Measurements from ENCODE around the gene UNC13A.

GRCh38 chr19:17683078-17683477, 5.1 kb downstream of the UNC13A start:
- TF ChIP-seq HDAC6 (IDR thresholded peaks at IDR 0.05; ENCODE audit: low read depth, low read length) (no peak), CTCF (CRISPR knock-in tag; IDR thresholded peaks at IDR 0.05) (no peak), NCOR1 (IDR thresholded peaks at IDR 0.05; ENCODE audit: borderline replicate concordance, low read length) (no peak), RAD51 (IDR thresholded peaks at IDR 0.05; ENCODE audit: borderline replicate concordance) (no peak), IRF1 (CRISPR knock-in tag; IDR thresholded peaks at IDR 0.05; ENCODE audit: low read depth) (no peak), MNT (IDR thresholded peaks at IDR 0.05) (no peak), JUNB (CRISPR knock-in tag; IDR thresholded peaks at IDR 0.05; ENCODE audit: borderline replicate concordance) (no peak), PREB (CRISPR knock-in tag; IDR thresholded peaks at IDR 0.05) (no peak), JUN (CRISPR knock-in tag; IDR thresholded peaks at IDR 0.05) (no peak), CREB1 (IDR thresholded peaks at IDR 0.05) (no peak), CREB1 (CRISPR knock-in tag; IDR thresholded peaks at IDR 0.05) (no peak), MXI1 (IDR thresholded peaks at IDR 0.05; ENCODE audit: borderline replicate concordance, low read depth, low read length) (no peak), ATF4 (CRISPR knock-in tag; IDR thresholded peaks at IDR 0.05) (no peak), ZZZ3 (CRISPR knock-in tag; IDR thresholded peaks at IDR 0.05; ENCODE audit: borderline replicate concordance) (no peak), E2F1 (CRISPR knock-in tag; IDR thresholded peaks at IDR 0.05) (no peak)

All from HepG2 (cell line).